ENCODE data around the gene UNC5A. TPM values are rescaled to one million over a fixed set of nuclear protein-coding genes. Genes with fewer than 3 reads are reported as not detected.

Gene UNC5A
- total and polyA plus RNA-seq, 3 donors from 2014 or later = 1.7 to 2.0 (median 1.8) TPM

GRCh38 chr5:176818391-176819098 lies 8.2 kb downstream of the UNC5A start:
- H3K4me1 ChIP-seq = no peaks in the 10 kb centered on the region
- H3K4me3 ChIP-seq = peak overlapping the region in 1 of 2 donors; percentile 31
- intact Hi-C loops (cut with DNase I; ENCODE audit: low total_unique reads) = no loop called here
- no peak overlapping the region for H3K27ac ChIP-seq
- 51 to 57% methylated on average over 12 of the region's 12 CpGs for WGBS, 2 donors
- TF ChIP-seq POLR2A (IDR thresholded peaks at IDR 0.05) (no peak), CTCF (IDR thresholded peaks at IDR 0.05) (no peak)
- no peaks in the 10 kb centered on the region for H3K9me3 ChIP-seq
- H3K27me3 ChIP-seq = no peaks in the 10 kb centered on the region
- H3K36me3 ChIP-seq (ENCODE audit: low read depth, missing control alignments) = no peaks in the 10 kb centered on the region
- no peak for DNase-seq

GRCh38 chr5:176819476-176819875 lies 9.1 kb downstream of the UNC5A start:
- Histone ChIP-seq H3K36me3 (ENCODE audit: low read depth, missing control alignments) (no peaks in the 10 kb centered on the region), H3K4me3 (no peak overlapping the region), H3K27me3 (no peaks in the 10 kb centered on the region), H3K4me1 (no peaks in the 10 kb centered on the region), H3K27ac (no peak overlapping the region), H3K9me3 (no peaks in the 10 kb centered on the region)
- intact Hi-C loops (cut with DNase I; ENCODE audit: low total_unique reads) = no loop called here
- 84 to 85% methylated on average over 5 of the region's 5 CpGs for WGBS, 2 donors
- DNase-seq = no peak
- TF ChIP-seq CTCF (IDR thresholded peaks at IDR 0.05) = no peak
- no peak for TF ChIP-seq POLR2A (IDR thresholded peaks at IDR 0.05)

- H3K9me3 ChIP-seq = no peaks in the 10 kb centered on the region
- H3K4me1 ChIP-seq = no peaks in the 10 kb centered on the region
- WGBS, 2 donors = 92% methylated on average over 7 of the region's 7 CpGs
- no peaks in the 10 kb centered on the region for H3K27me3 ChIP-seq
- no peaks in the 10 kb centered on the region for H3K36me3 ChIP-seq (ENCODE audit: low read depth, missing control alignments)
- DNase-seq = no peak
- intact Hi-C loops (cut with DNase I; ENCODE audit: low total_unique reads) = no loop called here
- no peak for TF ChIP-seq CTCF (IDR thresholded peaks at IDR 0.05)
- no peak for TF ChIP-seq POLR2A (IDR thresholded peaks at IDR 0.05)
- no peak overlapping the region for H3K4me3 ChIP-seq
- no peak overlapping the region for H3K27ac ChIP-seq
Observed at GRCh38 chr5:176820937-176821336, 10.6 kb downstream of the UNC5A start.

- H3K36me3 ChIP-seq (ENCODE audit: low read depth, missing control alignments) = no peaks in the 10 kb centered on the region
- no peaks in the 10 kb centered on the region for H3K4me1 ChIP-seq
- TF ChIP-seq POLR2A (IDR thresholded peaks at IDR 0.05) (no peak), CTCF (IDR thresholded peaks at IDR 0.05) (no peak)
- H3K27ac ChIP-seq = no peak overlapping the region
- intact Hi-C loops (cut with DNase I; ENCODE audit: low total_unique reads) = no loop called here
- H3K9me3 ChIP-seq = no peaks in the 10 kb centered on the region
- no peaks in the 10 kb centered on the region for H3K27me3 ChIP-seq
- WGBS, 2 donors = 92 to 95% methylated on average over 6 of the region's 6 CpGs
- no peak overlapping the region for H3K4me3 ChIP-seq
- DNase-seq = no peak
Observed at GRCh38 chr5:176821441-176821840, 11.1 kb downstream of the UNC5A start.

Measured in testis (tissue), 3 donors.